CD8-positive, alpha-beta memory T cell (primary cell): ENCODE measurements around the gene BAIAP2L1. TPM values are rescaled to one million over a fixed set of nuclear protein-coding genes. Genes with fewer than 3 reads are reported as not detected.
A peak's percentile ranks its signal among the peaks of the same experiment; 100 is the strongest.

Experiments
- CTCF ChIA-PET: fragments of 350-600 bp; sonication (Branson Sonifier 250); formaldehyde crosslinking; loops from one replicate; lab custom pipeline; 2021; ENCODE audit warnings: antibody characterized with exemption; lab: Charles Lee
- POLR2A ChIA-PET: fragments of 350-600 bp; sonication (Branson Sonifier 250); formaldehyde crosslinking; loops from one replicate; lab custom pipeline; 2021; ENCODE audit warnings: antibody characterized with exemption; lab: Charles Lee
- DNase-seq, 5 donors: peaks; one replicate each; pipeline versions ENCODE4 v3.0.0 to v3.0.0-alpha.2; 2020 to 2022; ENCODE audit warnings: mixed read lengths in 1 of 5
- H3K27ac ChIP-seq: one replicate; pipeline ENCODE4 v1.7.0; 2013; ENCODE audit warnings: low read depth, mild to moderate bottlenecking, low read length, moderate library complexity
- H3K27me3 ChIP-seq: 2 replicates; pipeline ENCODE4 v1.7.0; 2013; ENCODE audit warnings: low read length, mild to moderate bottlenecking; ENCODE audit not compliant: insufficient read depth, poor library complexity, severe bottlenecking
- H3K36me3 ChIP-seq: 2 replicates; pipeline ENCODE4 v1.7.0; 2013; ENCODE audit warnings: mild to moderate bottlenecking, low read length, moderate library complexity; ENCODE audit not compliant: insufficient read depth
- H3K4me1 ChIP-seq: 2 replicates; pipeline ENCODE4 v1.7.0; 2013; ENCODE audit warnings: mild to moderate bottlenecking, low read length, moderate library complexity; ENCODE audit not compliant: insufficient read depth
- H3K4me3 ChIP-seq: 2 replicates; pipeline ENCODE4 v1.7.0; 2013; ENCODE audit warnings: mild to moderate bottlenecking, low read length
- H3K9me3 ChIP-seq: 2 replicates; pipeline ENCODE4 v1.7.0; 2013; ENCODE audit warnings: mild to moderate bottlenecking, low read length
- H3K27ac Mint-ChIP-seq, 8 donors: one replicate each; pipeline ENCODE4 v1.8.0; 2020 to 2021; ENCODE audit warnings: mixed read lengths in 8 of 8, mild to moderate bottlenecking in 6 of 8, inconsistent platforms in 3 of 8, moderate library complexity in 3 of 8
- H3K27me3 Mint-ChIP-seq, 2 donors: one replicate each; pipeline ENCODE4 v1.8.0; 2020 to 2021; ENCODE audit warnings: mixed read lengths in 2 of 2, mild to moderate bottlenecking in 1 of 2, moderate library complexity in 1 of 2
- H3K36me3 Mint-ChIP-seq, 3 donors: one replicate each; pipeline ENCODE4 v1.8.0; 2020 to 2021; ENCODE audit warnings: mixed read lengths in 3 of 3, inconsistent platforms in 1 of 3, mild to moderate bottlenecking in 1 of 3
- H3K4me1 Mint-ChIP-seq, 3 donors: one replicate each; pipeline ENCODE4 v1.8.0; 2020 to 2021; ENCODE audit warnings: mixed read lengths in 3 of 3, inconsistent platforms in 1 of 3, mild to moderate bottlenecking in 1 of 3
- H3K4me3 Mint-ChIP-seq, 7 donors: one replicate each; pipeline ENCODE4 v1.8.0; 2020 to 2021; ENCODE audit warnings: mixed read lengths in 7 of 7, mild to moderate bottlenecking in 6 of 7, moderate library complexity in 4 of 7, inconsistent platforms in 2 of 7
- H3K9me3 Mint-ChIP-seq, 5 donors: one replicate each; pipeline ENCODE4 v1.8.0; 2020 to 2022; ENCODE audit warnings: mixed read lengths in 5 of 5, mild to moderate bottlenecking in 3 of 5, moderate library complexity in 2 of 5, inconsistent platforms in 1 of 5
- polyA plus RNA-seq: library from polyadenylated mRNA; unstranded; fragments of 300-500 nt; fragmentation: Illumina TruSeq; gene quantifications from one replicate; pipeline ENCODE4 v1.2.3, GENCODE V29; 2021
- total RNA-seq, 2 experiments: library from RNA; stranded (reverse); gene quantifications; one replicate each; pipeline ENCODE4 v1.2.3, GENCODE V29; 2021

BAIAP2L1 gene
- total and polyA plus RNA-seq, 3 experiments from 2014 or later: 0.29 to 1.3 (median 0.58) TPM

- no peak overlapping the region for H3K27ac ChIP-seq
- DNase-seq: no peak
- no peaks in the 10 kb centered on the region for H3K27me3 ChIP-seq
- Mint-ChIP-seq H3K4me1 (no peaks in the 10 kb centered on the region), H3K9me3 (peaks cover 0 to 3% (median 0%) of the 10 kb centered on the region in 5 donors), H3K27ac (no peak overlapping the region), H3K36me3 (peaks cover 0 to 19% (median 4%) of the 10 kb centered on the region in 3 donors), H3K27me3 (no peaks in the 10 kb centered on the region), H3K4me3 (no peak overlapping the region)
- ChIA-PET POLR2A (no interaction called here), CTCF (no interaction called here)
- no peak overlapping the region for H3K4me3 ChIP-seq
- H3K36me3 ChIP-seq: no peaks in the 10 kb centered on the region
- H3K9me3 ChIP-seq: no peaks in the 10 kb centered on the region
- no peaks in the 10 kb centered on the region for H3K4me1 ChIP-seq
These were observed 104.1 kb downstream of the BAIAP2L1 start for GRCh38 chr7:98296833-98297232.

GRCh38 chr7:98295467-98296192 lies 105.3 kb downstream of the BAIAP2L1 start:
- Histone ChIP-seq H3K9me3 (no peaks in the 10 kb centered on the region), H3K27me3 (no peaks in the 10 kb centered on the region), H3K36me3 (no peaks in the 10 kb centered on the region), H3K4me3 (no peak overlapping the region), H3K4me1 (no peaks in the 10 kb centered on the region), H3K27ac (no peak overlapping the region)
- ChIA-PET CTCF (no interaction called here), POLR2A (no interaction called here)
- no peak overlapping the region for H3K4me3 Mint-ChIP-seq
- H3K9me3 Mint-ChIP-seq: no peaks in the 10 kb centered on the region
- no peaks in the 10 kb centered on the region for H3K27me3 Mint-ChIP-seq
- no peak overlapping the region for H3K27ac Mint-ChIP-seq
- H3K36me3 Mint-ChIP-seq: peaks cover 0 to 28% (median 4%) of the 10 kb centered on the region in 3 donors
- H3K4me1 Mint-ChIP-seq: no peaks in the 10 kb centered on the region
- no peak for DNase-seq

- CTCF ChIA-PET: no interaction called here
- DNase-seq: no peak
These were observed 106.0 kb downstream of the BAIAP2L1 start for GRCh38 chr7:98294798-98295382.

GRCh38 chr7:98294326-98294725 lies 106.6 kb downstream of the BAIAP2L1 start:
- Mint-ChIP-seq H3K27me3 (no peaks in the 10 kb centered on the region), H3K9me3 (no peaks in the 10 kb centered on the region), H3K4me3 (no peak overlapping the region), H3K36me3 (peaks cover 0 to 32% (median 3%) of the 10 kb centered on the region in 3 donors), H3K27ac (peak overlapping the region in 1 of 8 donors; percentile 50), H3K4me1 (peaks cover 0 to 5% (median 0%) of the 10 kb centered on the region in 3 donors)
- no peaks in the 10 kb centered on the region for H3K36me3 ChIP-seq
- H3K27ac ChIP-seq: no peak overlapping the region
- ChIA-PET POLR2A (no interaction called here), CTCF (no interaction called here)
- H3K27me3 ChIP-seq: no peaks in the 10 kb centered on the region
- no peak overlapping the region for H3K4me3 ChIP-seq
- H3K4me1 ChIP-seq: no peaks in the 10 kb centered on the region
- no peaks in the 10 kb centered on the region for H3K9me3 ChIP-seq
- DNase-seq: no peak

More at GRCh38 chr7:98294798-98295382, 106.0 kb downstream of the BAIAP2L1 start:
- Histone ChIP-seq H3K4me1 (no peaks in the 10 kb centered on the region), H3K27me3 (no peaks in the 10 kb centered on the region), H3K27ac (no peak overlapping the region), H3K9me3 (no peaks in the 10 kb centered on the region), H3K36me3 (no peaks in the 10 kb centered on the region), H3K4me3 (no peak overlapping the region)
- Mint-ChIP-seq H3K4me3 (no peak overlapping the region), H3K27ac (peak overlapping the region in 1 of 8 donors; percentile 68), H3K36me3 (peaks cover 0 to 28% (median 3%) of the 10 kb centered on the region in 3 donors), H3K9me3 (no peaks in the 10 kb centered on the region), H3K4me1 (peaks cover 0 to under 1% (median 0%) of the 10 kb centered on the region in 3 donors), H3K27me3 (no peaks in the 10 kb centered on the region)
- POLR2A ChIA-PET: no interaction called here

- Mint-ChIP-seq H3K4me1 (peaks cover 0 to 5% (median 0%) of the 10 kb centered on the region in 3 donors), H3K27ac (no peak overlapping the region), H3K4me3 (no peak overlapping the region), H3K27me3 (no peaks in the 10 kb centered on the region), H3K36me3 (peaks cover 0 to 32% (median 3%) of the 10 kb centered on the region in 3 donors), H3K9me3 (no peaks in the 10 kb centered on the region)
- Histone ChIP-seq H3K36me3 (no peaks in the 10 kb centered on the region), H3K9me3 (no peaks in the 10 kb centered on the region), H3K27ac (no peak overlapping the region), H3K4me1 (no peaks in the 10 kb centered on the region), H3K27me3 (no peaks in the 10 kb centered on the region), H3K4me3 (no peak overlapping the region)
- ChIA-PET POLR2A (no interaction called here), CTCF (no interaction called here)
- DNase-seq: no peak
These were observed 107.1 kb downstream of the BAIAP2L1 start for GRCh38 chr7:98293746-98294145.

GRCh38 chr7:98293265-98293664 lies 107.6 kb downstream of the BAIAP2L1 start:
- peaks cover 0 to 37% (median 3%) of the 10 kb centered on the region in 3 donors for H3K36me3 Mint-ChIP-seq
- H3K27me3 ChIP-seq: no peaks in the 10 kb centered on the region
- H3K4me3 Mint-ChIP-seq: no peak overlapping the region
- no peaks in the 10 kb centered on the region for H3K9me3 Mint-ChIP-seq
- H3K27me3 Mint-ChIP-seq: no peaks in the 10 kb centered on the region
- peaks cover 1 to 8% (median 4%) of the 10 kb centered on the region in 3 donors for H3K4me1 Mint-ChIP-seq
- DNase-seq: no peak
- ChIA-PET CTCF (no interaction called here), POLR2A (no interaction called here)
- H3K27ac ChIP-seq: no peak overlapping the region
- no peaks in the 10 kb centered on the region for H3K36me3 ChIP-seq
- H3K9me3 ChIP-seq: no peaks in the 10 kb centered on the region
- H3K4me1 ChIP-seq: no peaks in the 10 kb centered on the region
- H3K4me3 ChIP-seq: no peak overlapping the region
- H3K27ac Mint-ChIP-seq: no peak overlapping the region

- Histone ChIP-seq H3K27me3 (no peaks in the 10 kb centered on the region), H3K27ac (no peak overlapping the region), H3K4me3 (no peak overlapping the region), H3K4me1 (no peaks in the 10 kb centered on the region), H3K9me3 (no peaks in the 10 kb centered on the region), H3K36me3 (no peaks in the 10 kb centered on the region)
- CTCF ChIA-PET: no interaction called here
- H3K36me3 Mint-ChIP-seq: peaks cover 0 to 37% (median 3%) of the 10 kb centered on the region in 3 donors
- no peaks in the 10 kb centered on the region for H3K9me3 Mint-ChIP-seq
- H3K27me3 Mint-ChIP-seq: no peaks in the 10 kb centered on the region
- DNase-seq: no peak
- no peak overlapping the region for H3K4me3 Mint-ChIP-seq
- POLR2A ChIA-PET: no interaction called here
- peaks cover 1 to 8% (median 4%) of the 10 kb centered on the region in 3 donors for H3K4me1 Mint-ChIP-seq
- H3K27ac Mint-ChIP-seq: no peak overlapping the region
These were observed 109.2 kb downstream of the BAIAP2L1 start for GRCh38 chr7:98291717-98292116.

- Mint-ChIP-seq H3K9me3 (no peaks in the 10 kb centered on the region), H3K36me3 (peaks cover 0 to 37% (median 3%) of the 10 kb centered on the region in 3 donors), H3K4me1 (peaks cover 7 to 24% (median 10%) of the 10 kb centered on the region in 3 donors), H3K27ac (no peak overlapping the region), H3K27me3 (no peaks in the 10 kb centered on the region), H3K4me3 (no peak overlapping the region)
- H3K36me3 ChIP-seq: no peaks in the 10 kb centered on the region
- no peaks in the 10 kb centered on the region for H3K9me3 ChIP-seq
- ChIA-PET CTCF (no interaction called here), POLR2A (no interaction called here)
- DNase-seq: no peak
- H3K27ac ChIP-seq: no peak overlapping the region
- peaks cover 8% of the 10 kb centered on the region for H3K4me1 ChIP-seq
- no peaks in the 10 kb centered on the region for H3K27me3 ChIP-seq
- no peak overlapping the region for H3K4me3 ChIP-seq
These were observed 111.5 kb downstream of the BAIAP2L1 start for GRCh38 chr7:98289333-98289875.
